DOHH2 (cell line): ENCODE data around the gene IWS1.
"Not testable (repeated sequence)": the region's sequence is repeated elsewhere in the genome, so short reads cannot be mapped to it uniquely, and the experiment has no call there.

Experiments used
- H3F3A ChIP-seq: fragments of 200-600 bp; sonication (generic), shearing (Covaris generic); 2 replicates; pipeline ENCODE4 v1.6.0; 2016; ENCODE audit warnings: antibody characterized with exemption, mild to moderate bottlenecking; ENCODE audit not compliant: control insufficient read depth, insufficient read depth
- H3K27ac ChIP-seq: fragments of 200-600 bp; sonication (generic); 2 replicates; pipeline ENCODE4 v1.5.1; 2014; ENCODE audit warnings: low read depth, mild to moderate bottlenecking, low read length, moderate library complexity
- H3K27me3 ChIP-seq: fragments of 200-600 bp; sonication (generic); 2 replicates; pipeline ENCODE4 v1.6.1; 2014; ENCODE audit warnings: mild to moderate bottlenecking, low read length, mixed read lengths; ENCODE audit not compliant: control insufficient read depth
- H3K36me3 ChIP-seq: fragments of 200-600 bp; sonication (generic); 2 replicates; pipeline ENCODE4 v1.6.1; 2014; ENCODE audit warnings: mild to moderate bottlenecking, low read length, moderate library complexity, mixed read lengths; ENCODE audit not compliant: control insufficient read depth
- H3K4me1 ChIP-seq: fragments of 200-600 bp; sonication (generic); 2 replicates; pipeline ENCODE4 v1.6.1; 2014; ENCODE audit warnings: mild to moderate bottlenecking, low read length, mixed read lengths; ENCODE audit not compliant: control insufficient read depth
- H3K4me2 ChIP-seq: fragments of 200-600 bp; sonication (generic); 2 replicates; pipeline ENCODE4 v1.6.0; 2014; ENCODE audit warnings: mild to moderate bottlenecking, low read length, moderate library complexity
- H3K4me3 ChIP-seq: fragments of 200-600 bp; sonication (generic); 2 replicates; pipeline ENCODE4 v1.5.1; 2014; ENCODE audit warnings: mild to moderate bottlenecking, low read length, mixed read lengths
- H3K79me2 ChIP-seq: fragments of 200-600 bp; sonication (generic); 2 replicates; pipeline ENCODE4 v1.6.1; 2014; ENCODE audit warnings: mild to moderate bottlenecking, low read length, mixed read lengths; ENCODE audit not compliant: control insufficient read depth
- H3K9me2 ChIP-seq: fragments of 200-600 bp; sonication (generic); replicated peaks from 2 replicates; pipeline ENCODE4 v1.6.1; 2014; ENCODE audit warnings: mild to moderate bottlenecking, low read length, mixed read lengths; ENCODE audit not compliant: control insufficient read depth
- H3K9me3 ChIP-seq: fragments of 200-600 bp; sonication (generic); 2 replicates; pipeline ENCODE4 v1.6.1; 2014; ENCODE audit warnings: antibody characterized with exemption, low read length, mixed read lengths; ENCODE audit not compliant: control insufficient read depth, insufficient read depth
- H4K20me1 ChIP-seq: fragments of 200-600 bp; sonication (generic); 2 replicates; pipeline ENCODE4 v1.6.0; 2014; ENCODE audit warnings: low read depth, mild to moderate bottlenecking, antibody characterized with exemption, low read length, moderate library complexity; ENCODE audit not compliant: control insufficient read depth, insufficient read depth
- EZH2phosphoT487 ChIP-seq: fragments of 200-600 bp; sonication (generic); IDR thresholded peaks from 2 replicates; pipeline ENCODE4 v1.6.1; 2017; ENCODE audit warnings: borderline replicate concordance, mild to moderate bottlenecking, antibody characterized with exemption, low read length, moderate library complexity, mixed read lengths
- TF ChIP-seq, protein P1 (sequence below): fragments of 200-600 bp; sonication (generic); IDR thresholded peaks from one replicate; pipeline ENCODE4 v1.5.1; 2014; ENCODE audit warnings: antibody characterized with exemption, mild to moderate bottlenecking, low read depth, low read length; ENCODE audit not compliant: poor library complexity, severe bottlenecking

Gene IWS1

DNA sequence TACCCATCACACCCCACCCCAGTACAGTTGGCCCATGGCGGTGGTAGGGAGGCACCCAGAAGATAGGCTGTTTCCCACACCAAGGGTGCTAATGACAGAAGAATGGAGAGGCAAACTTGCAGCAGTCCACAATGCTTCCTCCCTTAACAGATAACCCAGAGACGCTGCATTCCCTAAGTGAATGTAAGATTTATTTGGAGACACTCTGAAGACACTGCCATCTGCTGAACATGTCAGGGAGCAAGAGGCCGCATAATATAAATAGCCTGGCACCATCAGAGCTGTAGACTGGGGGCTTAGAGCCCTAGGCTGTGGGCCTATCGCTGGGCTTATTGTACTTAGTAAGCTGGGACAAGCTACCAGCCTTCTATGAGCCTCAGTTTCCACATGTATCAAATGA, 2.2 kb upstream of the IWS1 start:
- no peak overlapping the region for H3K4me2 ChIP-seq
- peaks cover 8% of the 10 kb centered on the region for H3K27me3 ChIP-seq
- peaks cover 25% of the 10 kb centered on the region for H3K4me1 ChIP-seq

DNA sequence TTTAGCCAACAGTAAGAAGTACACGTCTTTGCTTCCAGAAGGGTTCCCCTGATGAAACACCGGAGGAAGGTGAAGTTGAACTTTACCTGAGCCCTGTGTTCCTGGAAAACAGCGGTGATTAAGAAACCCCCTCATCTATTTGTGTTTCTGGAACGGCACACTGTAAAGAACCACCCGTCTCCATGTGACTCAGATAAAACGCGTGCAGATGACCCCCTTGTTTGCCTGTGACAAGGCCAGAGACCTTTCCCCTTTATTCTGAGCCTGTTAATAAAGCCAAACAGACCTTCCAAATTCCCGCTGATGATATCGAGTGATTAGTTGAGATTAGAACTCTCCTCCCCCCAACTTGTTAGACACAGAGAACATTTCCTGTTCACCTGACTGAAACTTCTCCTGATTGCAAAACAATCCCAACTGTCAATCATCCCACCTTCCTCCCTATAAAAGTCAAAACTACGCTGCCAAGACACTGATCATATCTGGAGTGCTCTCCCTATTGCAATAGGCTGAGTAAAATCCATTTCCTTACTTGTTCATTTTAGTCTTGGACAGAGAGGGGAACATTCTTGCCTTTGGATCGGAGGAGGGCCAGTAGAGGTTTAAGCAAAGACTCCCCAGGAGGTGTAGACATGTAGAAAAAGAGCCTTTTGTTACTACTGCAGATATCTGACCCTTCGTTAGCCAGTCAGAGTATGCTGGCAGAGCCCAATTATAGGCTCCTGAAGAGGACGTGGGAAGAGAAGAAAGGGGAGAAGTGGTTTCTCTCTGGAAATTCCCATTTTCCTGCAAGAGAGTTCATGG, 914 bp upstream of the IWS1 start:
- peak overlapping the region; percentile 94 for H3K4me2 ChIP-seq
- H3K9me2 ChIP-seq = no peaks in the 10 kb centered on the region
- H3F3A ChIP-seq = 0 out of 2 replicates have a peak, but pooled peaks cover 4% of the 10 kb centered on the region
- H3K9me3 ChIP-seq = no peaks in the 10 kb centered on the region
- peaks cover 23% of the 10 kb centered on the region for H3K36me3 ChIP-seq
- peaks cover 25% of the 10 kb centered on the region for H3K4me1 ChIP-seq
- H4K20me1 ChIP-seq = peaks cover 4% of the 10 kb centered on the region; the same call in 1 of the 2 replicates
- TF ChIP-seq, protein P1, sequence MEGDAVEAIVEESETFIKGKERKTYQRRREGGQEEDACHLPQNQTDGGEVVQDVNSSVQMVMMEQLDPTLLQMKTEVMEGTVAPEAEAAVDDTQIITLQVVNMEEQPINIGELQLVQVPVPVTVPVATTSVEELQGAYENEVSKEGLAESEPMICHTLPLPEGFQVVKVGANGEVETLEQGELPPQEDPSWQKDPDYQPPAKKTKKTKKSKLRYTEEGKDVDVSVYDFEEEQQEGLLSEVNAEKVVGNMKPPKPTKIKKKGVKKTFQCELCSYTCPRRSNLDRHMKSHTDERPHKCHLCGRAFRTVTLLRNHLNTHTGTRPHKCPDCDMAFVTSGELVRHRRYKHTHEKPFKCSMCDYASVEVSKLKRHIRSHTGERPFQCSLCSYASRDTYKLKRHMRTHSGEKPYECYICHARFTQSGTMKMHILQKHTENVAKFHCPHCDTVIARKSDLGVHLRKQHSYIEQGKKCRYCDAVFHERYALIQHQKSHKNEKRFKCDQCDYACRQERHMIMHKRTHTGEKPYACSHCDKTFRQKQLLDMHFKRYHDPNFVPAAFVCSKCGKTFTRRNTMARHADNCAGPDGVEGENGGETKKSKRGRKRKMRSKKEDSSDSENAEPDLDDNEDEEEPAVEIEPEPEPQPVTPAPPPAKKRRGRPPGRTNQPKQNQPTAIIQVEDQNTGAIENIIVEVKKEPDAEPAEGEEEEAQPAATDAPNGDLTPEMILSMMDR = peak; percentile 43
- no peak for TF ChIP-seq EZH2phosphoT487
- H3K79me2 ChIP-seq = peaks cover 42% of the 10 kb centered on the region
- peak overlapping the region; percentile 77 for H3K27ac ChIP-seq
- peak overlapping the region; percentile 86 for H3K4me3 ChIP-seq
- H3K27me3 ChIP-seq = no peaks in the 10 kb centered on the region

More for the DNA sequence above, 2.2 kb upstream of the IWS1 start:
- 0 out of 2 replicates have a peak, but pooled peaks cover 4% of the 10 kb centered on the region for H3F3A ChIP-seq
- no peak for TF ChIP-seq EZH2phosphoT487
- TF ChIP-seq, protein P1 = no peak
- H4K20me1 ChIP-seq = 0 out of 2 replicates have a peak, but pooled peaks cover 2% of the 10 kb centered on the region
- H3K9me3 ChIP-seq = no peaks in the 10 kb centered on the region
- H3K9me2 ChIP-seq = no peaks in the 10 kb centered on the region
- no peak overlapping the region for H3K27ac ChIP-seq
- H3K79me2 ChIP-seq = peaks cover 29% of the 10 kb centered on the region
- H3K36me3 ChIP-seq = peaks cover 11% of the 10 kb centered on the region
- H3K4me3 ChIP-seq = no peak overlapping the region

DNA sequence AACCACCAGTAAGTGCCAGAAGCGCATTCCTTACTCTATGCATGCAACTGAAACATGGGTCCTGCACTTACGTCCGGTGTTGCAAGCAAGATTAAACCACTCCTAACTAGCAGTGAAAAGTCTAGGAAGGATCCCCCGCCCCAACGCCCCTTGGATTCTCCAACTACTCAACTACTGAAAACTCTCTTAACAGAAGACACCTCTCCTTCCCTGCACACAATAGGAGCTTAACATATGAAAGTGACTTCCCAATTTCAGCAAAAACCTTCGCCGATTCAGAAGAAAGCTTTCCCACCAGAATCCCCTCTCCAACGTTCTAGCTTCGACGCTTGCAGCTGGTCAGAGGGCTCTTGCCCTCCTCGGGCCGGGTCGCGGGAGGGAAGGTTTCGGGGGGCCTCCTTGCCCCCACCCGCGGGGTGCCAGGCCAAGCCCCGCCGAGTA, 578 bp downstream of the IWS1 start:
- H3K9me3 ChIP-seq = no peaks in the 10 kb centered on the region
- H3K27me3 ChIP-seq = no peaks in the 10 kb centered on the region
- peaks cover 57% of the 10 kb centered on the region for H3K79me2 ChIP-seq
- H3K4me1 ChIP-seq = peaks cover 25% of the 10 kb centered on the region
- peaks cover 6% of the 10 kb centered on the region; the same call in 1 of the 2 replicates for H4K20me1 ChIP-seq
- H3K36me3 ChIP-seq = peaks cover 36% of the 10 kb centered on the region
- peak overlapping the region; percentile 86 for H3K4me3 ChIP-seq
- TF ChIP-seq EZH2phosphoT487 = no peak
- TF ChIP-seq, protein P1 = no peak
- 0 out of 2 replicates have a peak, but pooled peaks cover 4% of the 10 kb centered on the region for H3F3A ChIP-seq
- peak overlapping the region; percentile 77 for H3K27ac ChIP-seq
- no peaks in the 10 kb centered on the region for H3K9me2 ChIP-seq
- H3K4me2 ChIP-seq = peak overlapping the region; percentile 94

DNA sequence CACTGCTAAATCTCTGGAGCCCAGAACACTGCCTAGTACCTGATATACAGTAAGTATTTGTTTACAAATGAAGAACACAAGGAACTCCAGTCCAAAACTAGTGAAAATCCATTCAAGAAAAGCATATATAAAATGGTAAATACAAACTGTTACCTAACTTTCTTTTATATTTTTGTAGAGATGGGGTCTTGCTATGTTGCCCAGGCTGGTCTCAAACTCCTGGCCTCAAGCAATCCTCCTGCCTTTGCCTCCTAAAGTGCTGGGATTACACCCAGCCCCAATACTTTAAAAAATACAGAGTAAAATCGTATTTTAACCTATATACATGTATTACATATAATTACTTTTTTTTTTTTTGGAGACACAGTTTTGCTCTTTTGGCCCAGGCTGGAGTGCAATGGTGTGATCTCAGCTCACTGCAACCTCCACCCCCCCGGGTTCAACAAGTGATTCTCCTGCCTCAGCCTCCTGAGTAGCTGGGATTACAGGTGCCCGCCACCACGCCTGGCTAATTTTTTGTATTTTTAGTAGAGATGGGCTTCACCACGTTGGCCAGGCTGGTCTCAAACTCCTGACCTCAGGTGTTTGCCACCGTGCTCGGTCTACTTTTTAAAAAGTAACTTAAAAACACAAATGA, 2.0 kb downstream of the IWS1 start:
- Histone ChIP-seq H3K4me1 (peaks cover 25% of the 10 kb centered on the region), H3K79me2 (peaks cover 71% of the 10 kb centered on the region), H3K4me3 (peak overlapping the region; percentile 5; the same call in 1 of the 2 replicates), H3K36me3 (peaks cover 50% of the 10 kb centered on the region)
- H3K9me3 ChIP-seq, H3K4me2 ChIP-seq, H3K27ac ChIP-seq, H3K27me3 ChIP-seq, H3F3A ChIP-seq, H3K9me2 ChIP-seq, H4K20me1 ChIP-seq: not testable (repeated sequence)
